HepG2 (cell line): ENCODE data around the gene ABCB11.

ENCODE experiments used
- CTCF ChIP-seq: sonication (generic); formaldehyde crosslinking; IDR thresholded peaks from 2 replicates; pipeline ENCODE4 v1.5.0; 2020; ENCODE audit warnings: mild to moderate bottlenecking, missing genetic modification reagents, moderate library complexity
- EZH2 ChIP-seq: conservative IDR thresholded peaks from 2 replicates; pipeline ENCODE4 v1.6.1; 2012; ENCODE audit warnings: mild to moderate bottlenecking, low read depth, low read length, moderate library complexity
- KDM6A ChIP-seq: IDR thresholded peaks from 2 replicates; pipeline ENCODE4 v1.6.1; 2016; ENCODE audit warnings: low read depth
- POLR2A ChIP-seq, 2 experiments: IDR thresholded peaks; 2 replicates each; pipeline ENCODE4 v1.6.1; 2011; ENCODE audit warnings: low read depth in 2 of 2, low read length in 2 of 2, mild to moderate bottlenecking in 1 of 2, moderate library complexity in 1 of 2; ENCODE audit not compliant: insufficient read depth in 1 of 2
- POLR2AphosphoS5 ChIP-seq: IDR thresholded peaks from 2 replicates; pipeline ENCODE4 v1.6.1; 2012; ENCODE audit warnings: low read depth, low read length
- TAF15 ChIP-seq: fragments of 200-400 bp; formaldehyde crosslinking; IDR thresholded peaks from one replicate; pipeline ENCODE4 v1.6.1; 2018; ENCODE audit warnings: mild to moderate bottlenecking, low read depth, low read length; ENCODE audit not compliant: poor library complexity, severe bottlenecking
- ZZZ3 ChIP-seq: sonication (generic); formaldehyde crosslinking; IDR thresholded peaks from 2 replicates; pipeline ENCODE4 v1.4.0; 2020; ENCODE audit warnings: missing genetic modification reagents, mild to moderate bottlenecking, borderline replicate concordance

- TF ChIP-seq POLR2A (IDR thresholded peaks at IDR 0.05; ENCODE audit: insufficient read depth in 1 of 2, low read depth in 2 of 2, low read length in 2 of 2) (no peak), CTCF (CRISPR knock-in tag) (no peak), EZH2 (no peak), KDM6A (CRISPR knock-in tag) (no peak), POLR2AphosphoS5 (no peak), ZZZ3 (CRISPR knock-in tag) (no peak), TAF15 (no peak)
These were observed 21.1 kb downstream of the ABCB11 start for GRCh38 chr2:169009865-169010579.
